ENCODE data around the gene ASB8. TPM values are rescaled to one million over a fixed set of nuclear protein-coding genes. Genes with fewer than 3 reads are reported as not detected.
A peak's percentile ranks its signal among the peaks of the same experiment; 100 is the strongest.

ASB8 gene
- total and polyA plus RNA-seq, 9 of the 15 experiments (the other 6 are each of a cell fraction or from before 2014, with no cell fraction given): 13.3 to 29.0 (median 19.6) TPM

- TF ChIP-seq REST (IDR thresholded peaks at IDR 0.05; ENCODE audit: borderline replicate concordance): no peak
- peak; percentile 15; the same call in 1 of the 2 replicates for TF ChIP-seq REST (CRISPR knock-in tag; IDR thresholded peaks at IDR 0.05; ENCODE audit: low read depth)
- TF ChIP-seq SUPT5H (IDR thresholded peaks at IDR 0.05): peak; percentile 59
- TF ChIP-seq PCBP2 (IDR thresholded peaks at IDR 0.05; ENCODE audit: low read depth, low read length, poor library complexity, severe bottlenecking): no peak
- no peak for TF ChIP-seq ZSCAN32 (CRISPR knock-in tag; IDR thresholded peaks at IDR 0.05)
- TF ChIP-seq ZNF511 (CRISPR knock-in tag; IDR thresholded peaks at IDR 0.05): no peak
Measured at GRCh38 chr12:48157018-48157888, at the start of gene ASB8 (continued).
